ENCODE data around the gene DGKH.

The DGKH gene

DNA sequence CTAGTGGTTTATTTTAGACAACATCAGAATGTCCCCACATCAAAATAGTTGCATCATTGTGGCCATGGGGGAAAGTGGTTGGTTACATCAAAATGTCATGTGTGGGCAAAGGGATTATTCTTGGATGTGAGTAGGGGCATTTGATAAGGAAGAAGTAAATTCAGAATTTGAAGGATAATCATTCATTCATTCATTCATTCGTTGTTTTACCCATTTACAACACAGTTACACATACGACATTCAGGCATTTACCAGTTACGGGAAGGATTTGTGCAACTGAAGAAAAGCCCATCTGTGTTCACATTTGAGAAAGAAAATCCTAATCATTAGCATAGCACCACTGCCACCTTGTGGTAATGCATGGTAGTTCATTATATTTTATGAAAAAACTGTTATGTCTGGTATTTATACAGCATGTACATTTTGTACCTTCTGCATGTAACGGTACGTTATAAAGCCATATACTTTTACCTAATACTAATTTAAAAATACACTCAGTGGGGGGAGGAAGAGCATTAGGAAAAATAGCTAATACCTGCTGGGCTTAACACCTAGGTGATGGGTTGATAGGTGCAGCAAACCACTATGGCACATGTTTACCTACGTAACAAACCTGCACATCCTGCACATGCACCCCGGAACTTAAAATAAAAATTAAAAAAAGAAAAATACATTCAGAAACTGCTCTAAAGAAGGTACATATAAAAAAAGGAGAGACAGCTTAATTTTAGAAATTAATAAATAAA is 62.1 kb downstream of the DGKH start:
- ChIA-PET CTCF (interaction anchor here (0.8 to 11.9 kb wide), 23 partner anchors 9 to 726 kb away, joined by 3 to 182 read pairs (median 4); partner anchors contain the start of gene DGKH), POLR2A (no interaction called here)

DNA sequence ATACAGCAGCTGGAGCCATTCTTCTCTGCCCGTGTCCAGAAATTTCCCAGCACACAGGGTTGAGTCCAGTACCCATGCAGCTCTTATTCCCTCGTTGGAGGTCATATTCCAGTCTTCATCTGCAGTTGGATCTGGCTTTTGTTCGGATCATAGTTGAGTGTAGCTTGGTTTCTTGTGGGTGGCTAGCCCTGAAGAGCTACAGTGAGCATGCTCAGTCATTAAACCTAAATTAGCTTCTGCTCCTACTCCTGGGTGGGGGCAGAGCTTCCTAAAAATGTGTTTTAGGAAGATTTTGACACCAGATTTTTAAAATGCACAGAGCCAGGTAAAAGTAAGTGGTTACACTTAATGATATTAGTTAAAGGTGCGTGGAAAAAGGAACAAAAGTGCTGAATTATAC is 64.4 kb downstream of the DGKH start:
- DNase-seq (ENCODE audit: low read depth, low spot score): no peak
- POLR2A ChIA-PET: no interaction called here
- TF ChIP-seq, protein P1, sequence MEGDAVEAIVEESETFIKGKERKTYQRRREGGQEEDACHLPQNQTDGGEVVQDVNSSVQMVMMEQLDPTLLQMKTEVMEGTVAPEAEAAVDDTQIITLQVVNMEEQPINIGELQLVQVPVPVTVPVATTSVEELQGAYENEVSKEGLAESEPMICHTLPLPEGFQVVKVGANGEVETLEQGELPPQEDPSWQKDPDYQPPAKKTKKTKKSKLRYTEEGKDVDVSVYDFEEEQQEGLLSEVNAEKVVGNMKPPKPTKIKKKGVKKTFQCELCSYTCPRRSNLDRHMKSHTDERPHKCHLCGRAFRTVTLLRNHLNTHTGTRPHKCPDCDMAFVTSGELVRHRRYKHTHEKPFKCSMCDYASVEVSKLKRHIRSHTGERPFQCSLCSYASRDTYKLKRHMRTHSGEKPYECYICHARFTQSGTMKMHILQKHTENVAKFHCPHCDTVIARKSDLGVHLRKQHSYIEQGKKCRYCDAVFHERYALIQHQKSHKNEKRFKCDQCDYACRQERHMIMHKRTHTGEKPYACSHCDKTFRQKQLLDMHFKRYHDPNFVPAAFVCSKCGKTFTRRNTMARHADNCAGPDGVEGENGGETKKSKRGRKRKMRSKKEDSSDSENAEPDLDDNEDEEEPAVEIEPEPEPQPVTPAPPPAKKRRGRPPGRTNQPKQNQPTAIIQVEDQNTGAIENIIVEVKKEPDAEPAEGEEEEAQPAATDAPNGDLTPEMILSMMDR (IDR thresholded peaks at IDR 0.05; ENCODE audit: insufficient read depth, low read length, missing control alignments): no peak
- CTCF ChIA-PET: interaction anchor here (0.9 to 11.9 kb wide), 5 partner anchors 9 to 445 kb away, joined by 3 to 182 read pairs (median 4); no protein-coding TSS in a partner anchor
- no peak overlapping the region for H3K4me3 ChIP-seq (ENCODE audit: low read depth, low read length)

More for the DNA sequence above, 62.1 kb downstream of the DGKH start:
- no peak overlapping the region for H3K4me3 ChIP-seq (ENCODE audit: low read depth, low read length)
- DNase-seq (ENCODE audit: low read depth, low spot score): peak; percentile 23
- TF ChIP-seq, protein P1 (IDR thresholded peaks at IDR 0.05; ENCODE audit: insufficient read depth, low read length, missing control alignments): peak; percentile 44

DNA sequence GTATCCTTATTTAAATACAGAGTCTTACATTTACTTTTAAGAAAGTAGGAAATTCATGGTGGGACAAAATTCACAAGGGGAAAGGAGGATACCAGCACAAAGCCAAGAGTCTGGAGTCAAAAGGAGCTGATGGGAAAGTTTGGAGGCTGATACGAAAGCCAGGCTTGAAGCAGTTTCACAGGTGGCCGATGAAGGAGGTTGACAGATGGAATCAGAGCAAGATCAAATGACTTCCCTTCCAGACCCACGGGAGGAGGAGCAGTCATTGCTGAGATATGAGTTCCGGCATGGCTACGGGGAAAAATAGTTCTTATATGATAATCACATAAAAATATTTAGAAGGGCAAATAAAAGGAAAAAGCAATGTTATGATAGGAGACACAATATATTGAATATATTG is 65.0 kb downstream of the DGKH start:
- no peak overlapping the region for H3K4me3 ChIP-seq (ENCODE audit: low read depth, low read length)
- ChIA-PET POLR2A (no interaction called here), CTCF (interaction anchor here (0.7 to 11.9 kb wide), 8 partner anchors 8 to 463 kb away, joined by 3 to 182 read pairs (median 4); no protein-coding TSS in a partner anchor)
- TF ChIP-seq, protein P1 (IDR thresholded peaks at IDR 0.05; ENCODE audit: insufficient read depth, low read length, missing control alignments): no peak
- no peak for DNase-seq (ENCODE audit: low read depth, low spot score)

DNA sequence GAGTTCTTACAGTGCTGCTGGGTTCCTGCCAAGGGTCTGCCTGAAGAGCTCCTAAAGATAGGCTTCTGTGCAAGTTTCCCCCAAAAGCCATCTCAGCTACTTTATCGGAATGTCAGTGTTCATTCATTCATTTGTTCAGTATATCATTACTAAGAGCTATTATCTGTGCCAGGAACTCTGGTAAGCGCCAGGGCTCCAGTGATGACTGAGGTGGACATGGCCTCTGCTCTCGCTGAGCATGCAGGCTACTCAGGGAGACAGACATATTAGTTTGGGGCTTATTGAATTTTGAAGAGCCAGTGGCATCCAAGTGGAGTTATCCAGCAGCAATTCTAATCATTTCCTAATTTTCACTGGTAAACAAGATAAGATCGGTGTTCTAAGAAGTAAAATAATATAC is 65.8 kb downstream of the DGKH start:
- H3K4me3 ChIP-seq (ENCODE audit: low read depth, low read length): no peak overlapping the region
- TF ChIP-seq, protein P1 (IDR thresholded peaks at IDR 0.05; ENCODE audit: insufficient read depth, low read length, missing control alignments): no peak
- CTCF ChIA-PET: interaction anchor here (0.7 to 11.9 kb wide), 8 partner anchors 8 to 464 kb away, joined by 3 to 182 read pairs (median 3); no protein-coding TSS in a partner anchor
- POLR2A ChIA-PET: no interaction called here
- DNase-seq (ENCODE audit: low read depth, low spot score): no peak

DNA sequence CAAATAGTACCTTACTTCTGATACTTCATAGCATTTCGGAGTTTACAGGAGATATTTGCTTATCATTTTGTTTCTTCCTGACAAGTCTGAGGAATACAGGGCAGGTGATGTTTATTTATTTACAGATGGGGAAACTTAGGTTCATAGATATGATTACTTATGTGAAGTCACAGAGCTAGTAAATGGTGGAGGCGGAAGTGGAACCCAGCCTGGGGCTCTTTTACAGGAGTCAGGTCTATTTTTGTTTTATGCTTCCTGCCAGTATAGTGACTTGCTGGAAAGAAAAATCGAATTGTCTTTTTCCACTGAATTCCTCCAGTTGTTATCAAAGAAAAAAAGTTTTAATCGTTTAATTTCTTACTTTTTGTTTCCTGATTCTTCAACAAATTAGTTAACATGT is 66.5 kb downstream of the DGKH start:
- TF ChIP-seq, protein P1 (IDR thresholded peaks at IDR 0.05; ENCODE audit: insufficient read depth, low read length, missing control alignments): no peak
- ChIA-PET POLR2A (no interaction called here), CTCF (interaction anchor here (1.0 to 2.4 kb wide), 3 partner anchors 23 to 455 kb away, joined by 3 to 16 read pairs (median 3); no protein-coding TSS in a partner anchor)
- no peak for DNase-seq (ENCODE audit: low read depth, low spot score)
- H3K4me3 ChIP-seq (ENCODE audit: low read depth, low read length): no peak overlapping the region

DNA sequence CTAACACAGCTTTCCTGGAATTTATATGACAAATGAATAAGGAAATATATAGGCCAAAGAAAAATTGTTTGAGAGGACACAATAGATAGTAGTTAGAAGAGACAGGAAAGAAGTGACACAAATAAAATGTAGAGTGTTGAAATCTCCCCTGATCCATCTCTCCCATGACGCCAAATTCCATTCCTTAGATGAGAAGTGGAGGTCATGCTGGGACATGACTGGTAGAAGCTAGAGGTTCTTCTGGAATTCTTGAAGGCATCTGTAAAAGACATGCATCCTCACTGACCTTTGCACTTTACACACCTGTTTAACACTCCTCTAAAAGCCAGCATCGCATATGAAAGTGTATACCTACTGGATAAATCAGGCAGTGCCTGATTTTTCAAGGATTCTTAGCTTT is 67.8 kb downstream of the DGKH start:
- POLR2A ChIA-PET: no interaction called here
- no peak overlapping the region for H3K4me3 ChIP-seq (ENCODE audit: low read depth, low read length)
- TF ChIP-seq, protein P1 (IDR thresholded peaks at IDR 0.05; ENCODE audit: insufficient read depth, low read length, missing control alignments): no peak
- CTCF ChIA-PET: interaction anchor here (2.4 kb wide), 1 partner anchor 448 kb away, joined by 16 read pairs; no protein-coding TSS in a partner anchor
- no peak for DNase-seq (ENCODE audit: low read depth, low spot score)
